ENCODE results near the gene BPIFB2.
A peak's percentile ranks its signal among the peaks of the same experiment; 100 is the strongest.
"Not testable (repeated sequence)": the region's sequence is repeated elsewhere in the genome, so short reads cannot be mapped to it uniquely, and the experiment has no call there.

BPIFB2 gene

GRCh38 chr20:33007376-33008335, at the start of gene BPIFB2:
Gene BPIFB2, plus strand, starts transcription at chr20:33007704. Its CDS starts 871 bp downstream, at chr20:33008575.
- DNase-seq: no peak

- no peak for DNase-seq
Observed at GRCh38 chr20:32958574-32958973, 48.9 kb upstream of the BPIFB2 start.

GRCh38 chr20:32959351-32960221, 47.9 kb upstream of the BPIFB2 start:
- no peak for DNase-seq

GRCh38 chr20:32960222-32960518, 47.3 kb upstream of the BPIFB2 start:
- no peak for DNase-seq

GRCh38 chr20:32960849-32961731, 46.4 kb upstream of the BPIFB2 start:
- DNase-seq: no peak

- DNase-seq: no peak
Observed at GRCh38 chr20:32962053-32962452, 45.5 kb upstream of the BPIFB2 start.

- DNase-seq: not testable (repeated sequence)
Observed at GRCh38 chr20:32962646-32963045, 44.9 kb upstream of the BPIFB2 start.

GRCh38 chr20:32963176-32963575, 44.3 kb upstream of the BPIFB2 start:
- DNase-seq: no peak

- DNase-seq: no peak
Observed at GRCh38 chr20:32964575-32964974, 42.9 kb upstream of the BPIFB2 start.

GRCh38 chr20:32965115-32965514, 42.4 kb upstream of the BPIFB2 start:
- DNase-seq: no peak

GRCh38 chr20:32965581-32966373, 41.7 kb upstream of the BPIFB2 start:
- DNase-seq: no peak

- DNase-seq: no peak
Observed at GRCh38 chr20:32966382-32966781, 41.1 kb upstream of the BPIFB2 start.

- DNase-seq: peak; percentile 47 to 53
Observed at GRCh38 chr20:32966881-32967781, 40.4 kb upstream of the BPIFB2 start.

- peak; percentile 45 to 56 for DNase-seq
Observed at GRCh38 chr20:32967961-32968457, 39.5 kb upstream of the BPIFB2 start.

- DNase-seq: peak; percentile 46 to 59
Observed at GRCh38 chr20:32968478-32969241, 38.8 kb upstream of the BPIFB2 start.

- DNase-seq: peak in 1 of 2 experiments; percentile 19
Observed at GRCh38 chr20:32969356-32970114, 38.0 kb upstream of the BPIFB2 start.

GRCh38 chr20:32970115-32970972, 37.2 kb upstream of the BPIFB2 start:
- DNase-seq: no peak

- peak; percentile 21 to 30 for DNase-seq
Observed at GRCh38 chr20:32970973-32971300, 36.6 kb upstream of the BPIFB2 start.
